ENCODE data around the gene CX3CR1.

CX3CR1 gene

DNA sequence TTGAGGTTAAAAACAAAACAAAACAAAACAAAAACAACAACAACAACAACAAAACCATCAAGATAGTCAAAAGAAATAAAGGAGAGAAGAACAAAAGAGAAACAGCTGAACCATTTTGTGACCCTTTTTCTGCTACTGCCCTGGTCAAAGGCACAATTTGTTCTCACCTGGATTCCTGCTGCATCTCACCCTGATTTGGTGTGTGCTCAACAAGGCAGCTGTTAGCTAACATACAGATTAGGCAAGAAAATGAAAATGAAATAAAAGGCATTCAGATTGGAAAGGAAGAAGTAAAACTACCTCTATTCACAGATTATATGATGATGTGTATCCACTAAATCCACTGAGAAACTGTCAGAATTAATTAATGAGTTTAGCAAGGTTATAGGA is 58.7 kb downstream of the CX3CR1 start:
- TF ChIP-seq, protein P1, sequence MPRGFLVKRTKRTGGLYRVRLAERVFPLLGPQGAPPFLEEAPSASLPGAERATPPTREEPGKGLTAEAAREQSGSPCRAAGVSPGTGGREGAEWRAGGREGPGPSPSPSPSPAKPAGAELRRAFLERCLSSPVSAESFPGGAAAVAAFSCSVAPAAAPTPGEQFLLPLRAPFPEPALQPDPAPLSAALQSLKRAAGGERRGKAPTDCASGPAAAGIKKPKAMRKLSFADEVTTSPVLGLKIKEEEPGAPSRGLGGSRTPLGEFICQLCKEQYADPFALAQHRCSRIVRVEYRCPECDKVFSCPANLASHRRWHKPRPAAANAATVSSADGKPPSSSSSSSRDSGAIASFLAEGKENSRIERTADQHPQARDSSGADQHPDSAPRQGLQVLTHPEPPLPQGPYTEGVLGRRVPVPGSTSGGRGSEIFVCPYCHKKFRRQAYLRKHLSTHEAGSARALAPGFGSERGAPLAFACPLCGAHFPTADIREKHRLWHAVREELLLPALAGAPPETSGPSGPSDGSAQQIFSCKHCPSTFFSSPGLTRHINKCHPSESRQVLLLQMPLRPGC (tag by site-specific recombination; IDR thresholded peaks at IDR 0.05) = no peak
- TF ChIP-seq, protein P2, sequence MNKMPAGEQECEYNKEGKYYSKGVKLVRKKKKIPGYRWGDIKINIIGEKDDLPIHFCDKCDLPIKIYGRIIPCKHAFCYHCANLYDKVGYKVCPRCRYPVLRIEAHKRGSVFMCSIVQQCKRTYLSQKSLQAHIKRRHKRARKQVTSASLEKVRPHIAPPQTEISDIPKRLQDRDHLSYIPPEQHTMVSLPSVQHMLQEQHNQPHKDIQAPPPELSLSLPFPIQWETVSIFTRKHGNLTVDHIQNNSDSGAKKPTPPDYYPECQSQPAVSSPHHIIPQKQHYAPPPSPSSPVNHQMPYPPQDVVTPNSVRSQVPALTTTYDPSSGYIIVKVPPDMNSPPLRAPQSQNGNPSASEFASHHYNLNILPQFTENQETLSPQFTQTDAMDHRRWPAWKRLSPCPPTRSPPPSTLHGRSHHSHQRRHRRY (tag by site-specific recombination; IDR thresholded peaks at IDR 0.05) = no peak
- no peak for TF ChIP-seq HOXA7 (CRISPR knock-in tag; IDR thresholded peaks at IDR 0.05; ENCODE audit: borderline replicate concordance)
- no peak for TF ChIP-seq MEIS1 (CRISPR knock-in tag; IDR thresholded peaks at IDR 0.05; ENCODE audit: borderline replicate concordance)
- TF ChIP-seq ZNF2 (tag by site-specific recombination; IDR thresholded peaks at IDR 0.05) = no peak
- no peak for TF ChIP-seq YY1 (tag by site-specific recombination; IDR thresholded peaks at IDR 0.05)
- TF ChIP-seq ZNF660 (tag by site-specific recombination; IDR thresholded peaks at IDR 0.05) = no peak
- no peak for TF ChIP-seq ZNF404 (tag by site-specific recombination; IDR thresholded peaks at IDR 0.05)
- TF ChIP-seq ZNF426 (tag by site-specific recombination; IDR thresholded peaks at IDR 0.05) = no peak
- no peak for TF ChIP-seq ZNF274 (IDR thresholded peaks at IDR 0.05; ENCODE audit: low read length)
- no peak for TF ChIP-seq ZNF274 (tag by site-specific recombination; IDR thresholded peaks at IDR 0.05; ENCODE audit: borderline replicate concordance)
- no peak for TF ChIP-seq TCF7L2 (IDR thresholded peaks at IDR 0.05; ENCODE audit: borderline replicate concordance, low read depth, low read length)
- TF ChIP-seq ZFP41 (tag by site-specific recombination; IDR thresholded peaks at IDR 0.05; ENCODE audit: borderline replicate concordance) = no peak
- no peak for TF ChIP-seq ZNF211 (tag by site-specific recombination; IDR thresholded peaks at IDR 0.05; ENCODE audit: low read depth)
- TF ChIP-seq, protein P3, sequence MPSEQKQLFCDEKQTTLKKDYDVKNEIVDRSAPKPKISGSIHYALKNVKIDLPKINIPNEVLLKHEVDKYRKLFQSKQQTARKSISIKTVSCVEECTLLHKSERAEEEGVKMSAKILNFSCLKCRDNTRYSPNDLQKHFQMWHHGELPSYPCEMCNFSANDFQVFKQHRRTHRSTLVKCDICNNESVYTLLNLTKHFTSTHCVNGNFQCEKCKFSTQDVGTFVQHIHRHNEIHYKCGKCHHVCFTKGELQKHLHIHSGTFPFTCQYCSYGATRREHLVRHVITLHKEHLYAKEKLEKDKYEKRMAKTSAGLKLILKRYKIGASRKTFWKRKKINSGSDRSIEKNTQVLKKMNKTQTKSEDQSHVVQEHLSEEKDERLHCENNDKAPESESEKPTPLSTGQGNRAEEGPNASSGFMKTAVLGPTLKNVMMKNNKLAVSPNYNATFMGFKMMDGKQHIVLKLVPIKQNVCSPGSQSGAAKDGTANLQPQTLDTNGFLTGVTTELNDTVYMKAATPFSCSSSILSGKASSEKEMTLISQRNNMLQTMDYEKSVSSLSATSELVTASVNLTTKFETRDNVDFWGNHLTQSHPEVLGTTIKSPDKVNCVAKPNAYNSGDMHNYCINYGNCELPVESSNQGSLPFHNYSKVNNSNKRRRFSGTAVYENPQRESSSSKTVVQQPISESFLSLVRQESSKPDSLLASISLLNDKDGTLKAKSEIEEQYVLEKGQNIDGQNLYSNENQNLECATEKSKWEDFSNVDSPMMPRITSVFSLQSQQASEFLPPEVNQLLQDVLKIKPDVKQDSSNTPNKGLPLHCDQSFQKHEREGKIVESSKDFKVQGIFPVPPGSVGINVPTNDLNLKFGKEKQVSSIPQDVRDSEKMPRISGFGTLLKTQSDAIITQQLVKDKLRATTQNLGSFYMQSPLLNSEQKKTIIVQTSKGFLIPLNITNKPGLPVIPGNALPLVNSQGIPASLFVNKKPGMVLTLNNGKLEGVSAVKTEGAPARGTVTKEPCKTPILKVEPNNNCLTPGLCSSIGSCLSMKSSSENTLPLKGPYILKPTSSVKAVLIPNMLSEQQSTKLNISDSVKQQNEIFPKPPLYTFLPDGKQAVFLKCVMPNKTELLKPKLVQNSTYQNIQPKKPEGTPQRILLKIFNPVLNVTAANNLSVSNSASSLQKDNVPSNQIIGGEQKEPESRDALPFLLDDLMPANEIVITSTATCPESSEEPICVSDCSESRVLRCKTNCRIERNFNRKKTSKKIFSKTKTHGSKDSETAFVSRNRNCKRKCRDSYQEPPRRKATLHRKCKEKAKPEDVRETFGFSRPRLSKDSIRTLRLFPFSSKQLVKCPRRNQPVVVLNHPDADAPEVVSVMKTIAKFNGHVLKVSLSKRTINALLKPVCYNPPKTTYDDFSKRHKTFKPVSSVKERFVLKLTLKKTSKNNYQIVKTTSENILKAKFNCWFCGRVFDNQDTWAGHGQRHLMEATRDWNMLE (tag by site-specific recombination; conservative IDR thresholded peaks at IDR 0.05; ENCODE audit: low read depth) = no peak
- TF ChIP-seq ZNF791 (tag by site-specific recombination; IDR thresholded peaks at IDR 0.05) = no peak
- TF ChIP-seq HOXD13 (CRISPR knock-in tag; IDR thresholded peaks at IDR 0.05; ENCODE audit: borderline replicate concordance) = no peak
- no peak for TF ChIP-seq ZNF324 (tag by site-specific recombination; IDR thresholded peaks at IDR 0.05)
- CTCF ChIA-PET = interaction anchor here (0.6 kb wide), 1 partner anchor 370 kb away, joined by 4 read pairs; no protein-coding TSS in a partner anchor
- H3K36me3 ChIP-seq (ENCODE audit: control insufficient read depth in 2 of 2, insufficient read depth in 1 of 2, low read length in 2 of 2) = no peaks in the 10 kb centered on the region

More for the DNA sequence above, 58.7 kb downstream of the CX3CR1 start:
- H3K27ac ChIP-seq (ENCODE audit: extremely low read depth, low read depth, low read length) = no peak overlapping the region
- POLR2A ChIA-PET = no interaction called here
- H3K4me3 ChIP-seq (ENCODE audit: low read depth, low read length) = no peak overlapping the region
- no peaks in the 10 kb centered on the region for H3K4me1 ChIP-seq (ENCODE audit: control insufficient read depth, insufficient read depth, low read length)
- H3K9me3 ChIP-seq (ENCODE audit: control insufficient read depth, insufficient read depth, low read depth, low read length) = no peaks in the 10 kb centered on the region
